ENCODE results near the gene MARCHF11.

Gene MARCHF11

GRCh38 chr5:16131878-16132277 lies 47.7 kb downstream of the MARCHF11 start:
- DNase-seq: no peak
- no peak for ATAC-seq

- ATAC-seq: no peak
- no peak for DNase-seq
These were observed 50.6 kb downstream of the MARCHF11 start for GRCh38 chr5:16128944-16129343.

GRCh38 chr5:16127865-16128544 lies 51.6 kb downstream of the MARCHF11 start:
- DNase-seq (no peak), ATAC-seq (no peak)

GRCh38 chr5:16120579-16120978 lies 59.0 kb downstream of the MARCHF11 start:
- no peak for DNase-seq
- no peak for ATAC-seq

GRCh38 chr5:16119790-16120189 lies 59.8 kb downstream of the MARCHF11 start:
- DNase-seq (no peak), ATAC-seq (no peak)

- ATAC-seq (no peak), DNase-seq (no peak)
These were observed 64.5 kb downstream of the MARCHF11 start for GRCh38 chr5:16115140-16115539.

- DNase-seq: no peak
- no peak for ATAC-seq
These were observed 71.2 kb downstream of the MARCHF11 start for GRCh38 chr5:16108418-16108817.

- DNase-seq (no peak), ATAC-seq (no peak)
These were observed 74.6 kb downstream of the MARCHF11 start for GRCh38 chr5:16104961-16105360.

GRCh38 chr5:16095612-16096011 lies 84.0 kb downstream of the MARCHF11 start:
- no peak for ATAC-seq
- no peak for DNase-seq

- ATAC-seq (no peak), DNase-seq (no peak)
These were observed 89.3 kb downstream of the MARCHF11 start for GRCh38 chr5:16090270-16090669.

- no peak for DNase-seq
- no peak for ATAC-seq
These were observed 96.6 kb downstream of the MARCHF11 start for GRCh38 chr5:16082982-16083381.

- no peak for ATAC-seq
- no peak for DNase-seq
These were observed 97.5 kb downstream of the MARCHF11 start for GRCh38 chr5:16082053-16082452.

GRCh38 chr5:16081376-16081955 lies 98.1 kb downstream of the MARCHF11 start:
- ATAC-seq: no peak
- no peak for DNase-seq

GRCh38 chr5:16076657-16077056 lies 102.9 kb downstream of the MARCHF11 start:
- ATAC-seq: no peak
- no peak for DNase-seq

- DNase-seq: no peak
- ATAC-seq: no peak
These were observed 105.2 kb downstream of the MARCHF11 start for GRCh38 chr5:16074358-16074757.

- DNase-seq (no peak), ATAC-seq (no peak)
These were observed 107.0 kb downstream of the MARCHF11 start for GRCh38 chr5:16072616-16073015.

GRCh38 chr5:16067415-16067814 lies 112.2 kb downstream of the MARCHF11 start:
- DNase-seq: no peak
- no peak for ATAC-seq

GRCh38 chr5:16066810-16067209 lies 112.8 kb downstream of the MARCHF11 start:
- ATAC-seq: no peak
- DNase-seq: no peak

- DNase-seq (no peak), ATAC-seq (no peak)
These were observed 113.3 kb downstream of the MARCHF11 start for GRCh38 chr5:16066320-16066719.

- no peak for ATAC-seq
- no peak for DNase-seq
These were observed 113.8 kb downstream of the MARCHF11 start for GRCh38 chr5:16065831-16066230.

GRCh38 chr5:16064135-16064893 lies 115.3 kb downstream of the MARCHF11 start:
- ATAC-seq (no peak), DNase-seq (no peak)

- ATAC-seq: no peak
- DNase-seq: no peak
These were observed 118.4 kb downstream of the MARCHF11 start for GRCh38 chr5:16061163-16061562.

- DNase-seq (no peak), ATAC-seq (no peak)
These were observed 122.3 kb downstream of the MARCHF11 start for GRCh38 chr5:16057277-16057676.

Data from stimulated activated naive CD8-positive, alpha-beta T cell treated with anti-CD3 and anti-CD28 coated beads, Interleukin-15, Interleukin-2, amounts not matched to agents 100 U/mL and 50 U/mL, for 24 hours (primary cell).